SKM-1 (cell line): Measurements from ENCODE around the gene MESD.

Experiments used
- DNase-seq: peaks from one replicate; lab custom pipeline; 2025; ENCODE audit not compliant: unreplicated experiment; lab: John Stamatoyannopoulos, UW

Gene MESD

DNA sequence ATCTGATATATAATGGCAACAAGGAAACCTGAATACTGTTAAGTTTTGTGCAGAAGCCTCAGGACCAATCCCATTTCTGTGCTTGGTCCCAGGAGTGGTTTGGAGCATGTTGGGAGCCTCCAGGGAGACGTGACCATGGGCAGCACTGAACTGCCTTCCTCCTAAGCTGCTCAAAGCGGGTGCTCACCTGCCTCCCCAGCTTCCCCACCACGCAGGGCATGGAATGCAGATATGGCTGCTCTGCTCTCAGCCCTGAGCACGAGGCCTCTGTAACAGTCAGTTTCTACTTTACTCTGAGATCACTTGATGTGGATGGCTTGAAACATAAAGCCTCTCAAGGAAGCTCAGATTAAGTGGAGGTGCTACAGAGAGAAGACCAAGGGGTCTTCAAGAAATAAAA is 49.3 kb downstream of the MESD start:
- no peak for DNase-seq

DNA sequence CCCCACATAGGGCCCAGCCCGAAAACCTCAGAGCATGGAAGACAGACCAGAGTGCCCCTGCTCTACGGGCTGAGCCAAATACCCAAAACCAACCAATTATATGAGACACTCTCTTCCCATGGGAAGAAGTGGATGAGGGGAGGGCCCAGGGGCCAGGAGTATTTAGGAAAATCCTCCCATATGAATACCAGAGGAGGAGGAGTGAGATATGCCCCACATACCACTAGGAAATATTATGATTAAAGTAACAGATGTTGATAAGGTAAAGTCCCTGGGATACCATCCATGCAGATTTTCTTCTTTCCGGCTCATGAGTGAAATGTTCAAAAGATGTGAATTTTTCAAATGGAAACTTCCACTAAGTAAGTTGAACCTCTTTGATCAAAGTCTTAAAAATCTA is 50.4 kb downstream of the MESD start:
- DNase-seq = no peak

DNA sequence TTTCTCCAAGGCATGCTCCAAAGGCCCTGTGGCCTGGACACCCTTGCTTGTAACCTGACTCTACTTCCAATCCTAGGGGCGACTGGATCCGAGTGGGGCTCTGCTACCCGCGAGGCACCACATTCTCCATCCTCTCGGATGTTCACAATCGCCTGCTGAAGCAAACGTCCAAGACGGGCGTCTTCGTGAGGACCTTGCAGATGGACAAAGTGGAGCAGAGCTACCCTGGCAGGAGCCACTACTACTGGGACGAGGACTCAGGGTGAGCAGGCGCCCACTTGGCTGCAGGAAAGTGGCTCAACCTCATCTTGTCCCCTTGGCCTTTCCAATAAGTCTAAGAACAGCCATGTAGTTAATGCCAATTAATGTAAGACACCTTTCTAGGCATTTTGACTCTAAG is 51.9 kb downstream of the MESD start:
- DNase-seq = no peak

DNA sequence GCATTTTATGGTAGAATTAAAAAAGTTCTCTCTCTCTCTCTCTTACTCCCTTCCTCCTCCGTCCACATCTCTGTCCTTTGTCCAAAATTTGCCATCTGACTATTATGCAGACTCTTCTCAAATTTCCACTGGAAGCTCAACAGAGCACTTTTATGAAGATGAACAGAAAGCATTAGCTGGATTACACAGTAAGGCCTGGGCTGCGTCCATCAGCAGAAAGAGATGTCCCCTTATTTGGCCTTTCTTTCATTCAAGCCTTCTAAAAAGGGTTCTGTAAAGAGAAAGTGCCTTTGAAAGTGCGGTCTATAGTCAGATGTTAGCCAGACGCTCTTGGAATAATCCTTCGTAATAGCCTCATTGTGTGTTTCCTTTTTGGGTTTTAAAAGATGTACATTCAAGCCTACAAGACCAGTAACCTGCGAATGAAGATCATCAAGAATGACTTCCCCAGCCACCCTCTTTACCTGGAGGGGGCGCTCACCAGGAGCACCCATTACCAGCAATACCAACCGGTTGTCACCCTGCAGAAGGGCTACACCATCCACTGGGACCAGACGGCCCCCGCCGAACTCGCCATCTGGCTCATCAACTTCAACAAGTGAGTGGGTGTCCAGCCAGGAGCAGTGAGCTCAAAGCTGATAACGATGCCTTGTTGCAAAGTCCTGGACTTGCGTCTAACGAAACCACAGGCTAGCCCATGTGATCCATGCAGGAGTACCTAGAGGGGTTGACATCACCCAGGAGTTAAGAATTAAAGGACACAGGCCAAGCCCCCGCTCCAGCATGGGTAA is 53.1 kb downstream of the MESD start:
- no peak for DNase-seq

GRCh38 chr15:80934761-80935221 is 54.8 kb downstream of the MESD start:
- DNase-seq = no peak

DNA sequence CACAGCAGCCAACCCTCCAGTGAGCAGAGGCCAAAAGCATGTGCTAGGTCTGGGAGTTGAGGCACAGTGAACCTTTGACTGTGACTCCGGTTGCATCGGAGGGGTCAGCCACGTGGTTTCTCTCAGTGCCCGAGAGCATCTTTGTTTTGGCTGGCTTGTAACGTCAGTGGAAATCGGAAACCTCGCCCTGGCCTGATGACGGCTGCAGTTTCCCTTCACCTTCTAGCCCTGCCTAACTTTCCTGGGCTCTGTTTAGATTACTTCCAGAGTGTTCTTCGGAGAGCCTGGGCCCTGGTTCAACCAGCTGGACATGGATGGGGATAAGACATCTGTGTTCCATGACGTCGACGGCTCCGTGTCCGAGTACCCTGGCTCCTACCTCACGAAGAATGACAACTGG is 56.6 kb downstream of the MESD start:
- DNase-seq = no peak

DNA sequence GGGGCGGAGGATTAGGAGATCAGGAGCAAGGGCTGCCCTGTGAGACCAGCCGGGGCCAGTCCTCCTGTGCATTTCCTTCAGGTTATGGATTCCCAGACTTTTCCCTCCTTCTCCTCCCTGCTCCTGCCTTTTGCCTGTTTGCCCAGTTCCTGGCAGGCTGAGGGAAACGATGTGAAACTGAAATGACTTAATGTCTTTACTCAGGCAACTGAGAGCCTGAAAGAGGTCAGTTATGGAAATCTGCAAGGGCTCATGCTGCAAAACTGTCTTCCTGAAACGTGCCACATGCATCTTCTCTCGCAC is 57.2 kb downstream of the MESD start:
- no peak for DNase-seq

DNA sequence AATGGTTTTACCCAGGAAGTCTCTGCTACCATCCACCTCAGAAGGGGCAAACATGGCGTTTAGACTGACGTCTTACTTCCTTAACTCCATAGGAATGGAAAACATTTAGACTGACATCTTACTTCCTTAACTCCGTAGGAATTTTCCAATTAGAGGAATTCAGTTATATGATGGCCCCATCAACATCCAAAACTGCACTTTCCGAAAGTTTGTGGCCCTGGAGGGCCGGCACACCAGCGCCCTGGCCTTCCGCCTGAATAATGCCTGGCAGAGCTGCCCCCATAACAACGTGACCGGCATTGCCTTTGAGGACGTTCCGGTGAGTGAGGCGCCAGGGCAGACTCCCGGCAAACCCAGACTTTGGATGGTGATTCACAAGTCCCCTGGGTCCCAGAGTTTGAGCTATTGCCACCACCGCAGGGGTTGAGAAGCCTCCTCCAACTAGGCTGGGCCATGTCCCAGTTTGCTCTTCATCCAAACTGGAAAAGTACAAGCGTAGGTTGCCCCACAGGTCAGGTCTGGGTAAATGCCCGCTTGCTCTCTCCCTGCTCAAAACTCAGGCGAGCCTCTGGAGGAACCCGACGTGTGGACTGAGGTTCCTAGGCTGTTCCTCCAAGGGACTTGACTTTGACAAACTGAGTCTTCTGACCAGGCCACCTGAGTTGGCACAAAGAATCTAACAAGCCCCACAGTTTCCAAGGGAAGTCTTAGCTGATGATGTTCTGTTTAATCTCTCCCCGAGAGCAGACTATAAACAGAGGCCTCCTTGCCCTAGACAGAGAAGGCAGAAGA is 57.7 kb downstream of the MESD start:
- DNase-seq = no peak

- DNase-seq = no peak
Observed at GRCh38 chr15:80931191-80931590, 58.4 kb downstream of the MESD start.

- DNase-seq = no peak
Observed at GRCh38 chr15:80929689-80930088, 59.9 kb downstream of the MESD start.

DNA sequence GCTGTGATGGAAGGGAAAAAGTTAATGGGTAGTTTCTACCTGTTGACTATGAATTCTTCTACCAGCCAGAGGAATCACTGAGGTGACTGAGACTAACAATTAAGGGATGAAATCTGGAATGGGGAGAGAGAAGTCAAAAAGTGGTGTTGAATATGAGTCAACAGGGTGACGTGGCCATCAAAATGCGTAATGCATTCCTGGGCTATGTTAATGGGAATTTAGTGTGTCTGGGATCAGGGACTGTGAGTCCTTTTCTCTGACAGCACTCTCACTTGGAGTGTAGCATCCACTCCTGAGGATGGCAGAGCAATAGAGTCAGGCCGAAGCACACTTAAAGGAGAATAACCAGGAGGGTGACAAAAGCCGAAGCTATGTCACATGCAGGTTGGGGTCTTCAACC is 60.4 kb downstream of the MESD start:
- no peak for DNase-seq

DNA sequence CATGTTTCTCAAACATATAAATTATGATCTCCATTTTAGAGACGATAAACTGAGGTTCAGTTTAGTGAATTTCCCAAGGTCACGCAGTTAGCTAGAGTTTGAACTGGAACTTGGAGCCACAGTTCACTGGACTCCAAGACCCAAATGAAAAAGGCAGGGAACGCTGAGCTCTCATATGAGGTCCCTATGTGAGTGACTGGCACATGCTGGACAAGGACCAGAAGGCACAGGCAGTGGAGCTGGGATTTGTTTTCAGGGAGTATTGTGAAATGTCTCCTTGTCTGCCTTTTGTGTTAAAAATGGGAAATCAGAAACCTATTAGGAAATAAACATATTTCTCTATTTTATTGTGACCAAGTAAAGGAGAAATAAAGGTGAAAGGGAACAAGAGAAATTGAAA is 63.5 kb downstream of the MESD start:
- no peak for DNase-seq

DNA sequence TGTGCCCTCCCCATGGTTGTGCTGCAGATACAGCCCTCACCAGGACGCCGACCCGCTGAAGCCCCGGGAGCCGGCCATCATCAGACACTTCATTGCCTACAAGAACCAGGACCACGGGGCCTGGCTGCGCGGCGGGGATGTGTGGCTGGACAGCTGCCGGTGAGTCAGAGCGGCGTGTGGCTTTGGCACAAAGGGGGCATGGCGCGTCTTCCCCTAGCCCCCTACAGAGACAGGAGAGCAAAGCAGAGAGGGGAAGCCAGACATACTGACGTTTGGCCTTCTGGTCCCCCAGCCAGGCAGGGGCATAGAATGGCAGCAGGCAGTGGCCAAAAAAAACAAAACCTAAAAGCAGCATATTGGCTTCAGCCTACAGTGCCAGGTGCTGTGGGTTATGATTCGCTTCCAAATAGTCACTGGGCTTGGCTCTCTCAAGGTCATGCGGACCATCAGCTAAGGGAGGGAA is 64.0 kb downstream of the MESD start:
- no peak for DNase-seq

- DNase-seq = no peak
Observed at GRCh38 chr15:80924278-80924677, 65.3 kb downstream of the MESD start.

DNA sequence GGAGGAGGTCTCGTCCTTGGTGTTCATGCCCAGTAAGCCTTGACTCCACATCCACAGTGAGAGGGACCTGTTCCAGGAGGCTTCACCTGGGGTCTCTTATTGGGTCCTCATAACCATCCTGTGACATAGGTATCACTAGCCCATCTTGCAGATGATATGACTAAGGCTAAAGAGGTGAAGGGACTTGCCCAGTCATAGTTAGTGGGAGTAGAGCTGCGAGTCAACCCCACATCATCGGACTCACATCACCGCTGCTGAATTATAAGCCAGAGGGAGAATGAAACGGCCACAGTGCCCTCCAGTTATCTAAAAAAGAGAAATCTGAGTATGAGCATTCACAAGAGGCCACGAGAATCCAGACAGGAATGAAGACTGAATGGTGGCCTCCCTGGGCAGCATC is 66.0 kb downstream of the MESD start:
- no peak for DNase-seq

DNA sequence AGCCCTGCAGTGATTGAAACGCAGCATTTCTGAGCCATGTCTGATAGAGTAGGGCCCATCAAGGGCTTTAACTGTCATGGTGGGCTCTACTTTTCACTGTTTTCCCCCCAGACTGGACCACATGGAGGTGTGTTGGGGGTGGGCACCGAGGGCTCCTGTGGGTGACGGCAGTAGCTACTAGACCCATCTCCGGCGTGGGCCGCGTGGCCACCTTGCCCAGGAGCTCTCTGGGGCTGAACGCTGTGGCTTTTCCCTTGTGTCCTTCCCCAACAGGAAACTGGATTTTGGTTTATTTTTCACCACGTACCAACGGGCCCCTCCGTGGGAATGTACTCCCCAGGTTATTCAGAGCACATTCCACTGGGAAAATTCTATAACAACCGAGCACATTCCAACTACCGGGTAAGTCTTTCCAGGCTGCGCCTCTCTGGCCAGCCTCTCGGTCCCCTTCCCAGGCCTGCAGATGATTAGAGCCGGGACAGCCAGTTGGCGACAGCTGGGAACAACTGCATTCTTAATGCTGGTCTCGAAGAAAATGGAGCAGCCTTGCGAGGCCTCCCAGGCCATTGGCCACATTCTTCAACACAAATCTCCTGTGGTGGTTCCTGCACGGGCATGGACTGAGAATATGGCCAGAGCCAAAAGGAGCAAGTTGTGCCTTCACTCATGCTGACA is 67.7 kb downstream of the MESD start:
- DNase-seq = no peak

DNA sequence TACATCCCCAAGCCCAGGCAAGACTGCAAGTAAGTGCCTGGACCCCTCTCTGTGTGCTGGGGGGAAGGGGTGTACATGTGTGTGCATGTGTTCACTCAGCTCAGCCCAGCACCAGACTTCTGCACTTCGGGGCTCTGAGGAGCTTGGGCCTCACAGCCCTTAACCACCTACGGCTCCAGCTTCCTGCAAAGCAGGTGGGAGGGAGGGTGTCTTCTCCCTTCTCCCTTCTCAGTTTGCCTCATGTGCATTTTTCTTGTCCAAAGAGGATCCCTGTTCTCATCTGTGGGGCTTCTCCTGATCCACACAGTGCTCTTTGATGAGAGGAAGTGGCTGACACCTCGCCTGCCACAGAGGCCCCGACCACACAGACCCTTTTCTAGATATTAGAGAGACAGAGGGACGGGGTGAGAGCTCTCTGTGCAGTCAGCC is 69.3 kb downstream of the MESD start:
- DNase-seq = no peak

DNA sequence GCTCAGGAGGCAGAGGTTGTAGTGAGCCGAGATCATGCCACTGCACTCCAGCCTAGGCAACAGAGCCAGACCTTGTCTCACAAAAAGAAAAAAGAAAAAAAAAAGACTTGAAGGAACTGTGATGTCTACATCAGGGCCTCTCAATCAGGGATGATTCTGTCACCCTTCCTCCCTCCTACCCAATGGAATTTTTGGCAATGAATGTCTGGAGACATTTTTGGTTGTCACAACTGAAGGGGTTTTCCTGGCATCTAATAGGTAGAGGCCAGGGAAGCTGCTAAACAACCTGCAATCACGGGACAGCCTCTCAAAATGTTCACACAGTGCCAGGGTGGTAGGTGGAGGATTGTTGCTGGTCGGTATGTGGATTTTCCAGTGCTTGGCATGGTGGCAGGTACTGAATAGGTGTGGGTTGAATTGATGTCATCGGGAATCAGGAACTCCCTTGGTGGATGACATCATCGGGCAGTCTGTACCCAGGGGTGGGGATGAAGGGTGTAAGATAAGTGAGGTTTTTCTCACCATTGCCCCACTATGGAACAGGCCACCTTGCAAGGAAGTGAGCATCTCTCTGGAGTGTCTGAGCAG is 71.3 kb downstream of the MESD start:
- DNase-seq = no peak

GRCh38 chr15:80916056-80916455 is 73.6 kb downstream of the MESD start:
- DNase-seq = no peak

DNA sequence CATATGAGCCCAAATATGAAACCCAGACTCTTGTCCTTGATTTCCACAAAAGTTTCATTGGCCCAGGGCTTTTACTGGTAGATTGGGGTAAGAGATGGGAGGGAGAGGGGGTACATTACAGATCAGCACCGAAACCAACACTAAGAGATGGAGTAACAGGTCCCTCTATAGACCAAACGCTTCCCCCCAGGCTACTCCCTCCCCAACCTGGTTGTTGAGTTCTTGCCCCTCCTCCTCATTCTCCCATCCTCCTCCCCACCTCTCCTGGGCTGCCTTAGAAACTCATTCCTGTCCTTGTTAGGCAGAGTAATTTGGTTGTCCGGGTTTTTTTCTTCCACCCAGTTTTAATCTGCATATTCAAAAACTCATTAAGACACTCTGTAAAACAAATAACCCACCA is 74.1 kb downstream of the MESD start:
- no peak for DNase-seq

DNA sequence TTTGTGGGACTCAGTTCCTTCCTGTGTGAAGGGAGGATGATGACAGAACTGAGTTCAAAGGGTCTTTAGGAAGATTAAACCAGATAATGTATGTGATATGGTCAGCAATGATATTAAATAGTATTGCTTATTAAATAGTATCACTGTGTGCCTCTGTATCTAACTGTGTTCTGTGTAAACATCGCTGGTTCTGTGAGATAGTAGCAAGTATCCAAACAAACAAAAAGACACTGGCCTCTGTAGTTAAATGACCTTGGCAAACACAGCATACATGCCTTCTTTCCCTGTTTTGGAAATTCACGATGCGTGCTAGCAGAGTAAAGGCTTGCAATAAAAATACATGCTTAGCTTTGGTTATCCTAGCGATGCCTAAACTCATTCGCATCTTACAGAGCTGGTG is 76.1 kb downstream of the MESD start:
- DNase-seq = no peak

- DNase-seq = no peak
Observed at GRCh38 chr15:80912673-80913072, 76.9 kb downstream of the MESD start.
